ENCODE results near the gene SLC12A4. TPM values are rescaled to one million over a fixed set of nuclear protein-coding genes. Genes with fewer than 3 reads are reported as not detected.
"Not testable (repeated sequence)": the region's sequence is repeated elsewhere in the genome, so short reads cannot be mapped to it uniquely, and the experiment has no call there.

SLC12A4 gene
- total RNA-seq, 2 experiments from 2014 or later = 32.5 to 38.0 TPM

GRCh38 chr16:67977469-67978227, 9.2 kb upstream of the SLC12A4 start:
- no peak for DNase-seq
- H3K36me3 Mint-ChIP-seq (ENCODE audit: low read depth) = no peaks in the 10 kb centered on the region
- H3K27ac Mint-ChIP-seq = no peak overlapping the region
- peaks cover under 1% of the 10 kb centered on the region for H3K4me1 Mint-ChIP-seq (ENCODE audit: low read depth)
- CTCF ChIA-PET = interaction anchor here (0.9 to 1.1 kb wide), 3 partner anchors 12 to 139 kb away, joined by 3 to 4 read pairs (median 3); no protein-coding TSS in a partner anchor
- ATAC-seq = no peak
- H3K4me3 Mint-ChIP-seq = no peak overlapping the region
- H3K27me3 Mint-ChIP-seq = no peaks in the 10 kb centered on the region
- TF ChIP-seq, protein P1, sequence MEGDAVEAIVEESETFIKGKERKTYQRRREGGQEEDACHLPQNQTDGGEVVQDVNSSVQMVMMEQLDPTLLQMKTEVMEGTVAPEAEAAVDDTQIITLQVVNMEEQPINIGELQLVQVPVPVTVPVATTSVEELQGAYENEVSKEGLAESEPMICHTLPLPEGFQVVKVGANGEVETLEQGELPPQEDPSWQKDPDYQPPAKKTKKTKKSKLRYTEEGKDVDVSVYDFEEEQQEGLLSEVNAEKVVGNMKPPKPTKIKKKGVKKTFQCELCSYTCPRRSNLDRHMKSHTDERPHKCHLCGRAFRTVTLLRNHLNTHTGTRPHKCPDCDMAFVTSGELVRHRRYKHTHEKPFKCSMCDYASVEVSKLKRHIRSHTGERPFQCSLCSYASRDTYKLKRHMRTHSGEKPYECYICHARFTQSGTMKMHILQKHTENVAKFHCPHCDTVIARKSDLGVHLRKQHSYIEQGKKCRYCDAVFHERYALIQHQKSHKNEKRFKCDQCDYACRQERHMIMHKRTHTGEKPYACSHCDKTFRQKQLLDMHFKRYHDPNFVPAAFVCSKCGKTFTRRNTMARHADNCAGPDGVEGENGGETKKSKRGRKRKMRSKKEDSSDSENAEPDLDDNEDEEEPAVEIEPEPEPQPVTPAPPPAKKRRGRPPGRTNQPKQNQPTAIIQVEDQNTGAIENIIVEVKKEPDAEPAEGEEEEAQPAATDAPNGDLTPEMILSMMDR (IDR thresholded peaks at IDR 0.05) = no peak
- POLR2A ChIA-PET = interaction anchor here (0.7 to 1.1 kb wide), 3 partner anchors 10 to 45 kb away, joined by 3 to 4 read pairs (median 3); no protein-coding TSS in a partner anchor
- no peaks in the 10 kb centered on the region for H3K9me3 Mint-ChIP-seq
- intact Hi-C loops (cut with micrococcal nuclease) = no loop called here

DNA sequence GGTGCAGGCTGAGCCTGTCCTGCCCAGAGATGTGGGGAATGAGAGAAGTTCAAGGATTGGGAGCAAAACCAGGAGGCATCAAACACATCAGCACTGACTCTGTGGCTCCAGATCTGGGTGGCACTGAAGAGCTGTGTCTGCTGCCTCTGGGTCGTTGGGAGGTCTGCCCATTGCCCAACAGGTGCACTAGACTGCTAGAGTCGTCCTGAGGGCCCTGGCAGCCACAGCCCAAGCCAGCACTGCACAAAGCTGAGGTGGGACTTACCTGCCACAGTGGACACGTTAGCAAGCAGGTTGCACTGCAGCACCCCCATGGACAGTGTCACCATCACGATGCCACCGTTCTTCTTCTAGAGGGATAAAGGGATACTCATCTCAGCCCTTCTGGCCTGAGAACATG, 8.6 kb upstream of the SLC12A4 start:
- no peaks in the 10 kb centered on the region for H3K4me1 Mint-ChIP-seq (ENCODE audit: low read depth)
- POLR2A ChIA-PET = interaction anchor here (0.7 to 1.1 kb wide), 2 partner anchors 12 to 45 kb away, joined by 3 to 4 read pairs; no protein-coding TSS in a partner anchor
- no peak overlapping the region for H3K27ac Mint-ChIP-seq
- CTCF ChIA-PET = no interaction called here
- H3K9me3 Mint-ChIP-seq = no peaks in the 10 kb centered on the region
- no peaks in the 10 kb centered on the region for H3K27me3 Mint-ChIP-seq
- intact Hi-C loops (cut with micrococcal nuclease) = no loop called here
- ATAC-seq = no peak
- DNase-seq = no peak
- TF ChIP-seq, protein P1 (IDR thresholded peaks at IDR 0.05) = no peak
- H3K36me3 Mint-ChIP-seq (ENCODE audit: low read depth) = no peaks in the 10 kb centered on the region
- H3K4me3 Mint-ChIP-seq = no peak overlapping the region

- no peaks in the 10 kb centered on the region for H3K36me3 Mint-ChIP-seq (ENCODE audit: low read depth)
- DNase-seq (no peak), ATAC-seq (no peak)
- CTCF ChIA-PET = no interaction called here
- intact Hi-C loops (cut with micrococcal nuclease) = no loop called here
- H3K9me3 Mint-ChIP-seq = no peaks in the 10 kb centered on the region
- H3K4me1 Mint-ChIP-seq (ENCODE audit: low read depth) = no peaks in the 10 kb centered on the region
- no peak overlapping the region for H3K27ac Mint-ChIP-seq
- TF ChIP-seq, protein P1 (IDR thresholded peaks at IDR 0.05) = no peak
- H3K4me3 Mint-ChIP-seq = no peak overlapping the region
- POLR2A ChIA-PET = no interaction called here
- H3K27me3 Mint-ChIP-seq = no peaks in the 10 kb centered on the region
Measured at GRCh38 chr16:67976205-67976604, 7.8 kb upstream of the SLC12A4 start.

DNA sequence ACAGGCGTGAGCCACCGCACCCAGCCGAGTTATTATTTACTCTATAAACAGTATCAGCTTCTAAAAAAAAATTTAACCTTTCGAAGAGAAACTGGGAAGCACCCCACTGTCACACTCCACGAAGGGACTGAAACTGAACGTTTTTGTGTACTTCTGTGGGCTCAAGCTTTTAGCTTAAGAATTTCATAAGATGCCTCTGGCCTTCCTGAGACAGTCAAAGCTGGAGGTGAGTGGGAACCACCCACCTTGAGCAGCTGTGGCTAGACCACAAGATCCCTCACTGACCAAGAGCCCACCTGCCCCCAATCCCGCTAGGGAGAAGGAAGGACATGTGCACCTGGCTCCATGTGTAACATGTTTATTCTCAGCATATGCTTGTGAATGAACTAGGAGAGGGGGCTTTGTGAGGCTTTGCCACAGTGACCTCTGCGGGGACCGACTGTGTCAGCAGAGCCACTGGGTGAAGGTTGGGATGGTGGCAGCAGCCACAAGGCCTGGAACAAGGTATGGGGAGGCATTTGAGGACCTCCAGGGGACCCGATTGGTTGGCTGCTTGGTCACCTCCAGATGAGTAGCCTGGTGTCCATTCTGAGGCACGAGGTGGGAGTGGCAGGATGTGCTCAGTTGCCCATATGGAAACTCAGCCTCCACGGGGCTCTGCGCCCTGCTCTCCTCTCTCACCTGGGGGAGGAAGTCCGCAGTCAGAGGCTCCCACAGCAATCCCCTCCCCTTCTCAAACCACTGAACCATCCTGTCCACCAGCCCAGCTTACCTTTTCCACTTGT, 7.1 kb upstream of the SLC12A4 start:
- Mint-ChIP-seq H3K27ac (no peak overlapping the region), H3K4me1 (ENCODE audit: low read depth) (no peaks in the 10 kb centered on the region), H3K36me3 (ENCODE audit: low read depth) (no peaks in the 10 kb centered on the region), H3K9me3 (no peaks in the 10 kb centered on the region), H3K27me3 (no peaks in the 10 kb centered on the region), H3K4me3 (no peak overlapping the region)
- ATAC-seq (no peak), DNase-seq (no peak)
- intact Hi-C loops (cut with micrococcal nuclease) = no loop called here
- TF ChIP-seq, protein P1 (IDR thresholded peaks at IDR 0.05) = no peak
- ChIA-PET CTCF (no interaction called here), POLR2A (no interaction called here)

- H3K9me3 Mint-ChIP-seq; H3K4me1 Mint-ChIP-seq (ENCODE audit: low read depth); DNase-seq; ATAC-seq; H3K36me3 Mint-ChIP-seq (ENCODE audit: low read depth); POLR2A ChIA-PET; H3K4me3 Mint-ChIP-seq; H3K27ac Mint-ChIP-seq; CTCF ChIA-PET; intact Hi-C loops (cut with micrococcal nuclease); H3K27me3 Mint-ChIP-seq: not testable (repeated sequence)
Measured at GRCh38 chr16:67972285-67972684, 3.8 kb upstream of the SLC12A4 start.
